ENCODE data around the gene ADARB2. TPM values are rescaled to one million over a fixed set of nuclear protein-coding genes. Genes with fewer than 3 reads are reported as not detected.

ADARB2 gene
- total RNA-seq, 1 experiment from 2014 or later: not detected

- no peak for DNase-seq (ENCODE audit: low read depth)
Observed at GRCh38 chr10:1152386-1153250, 584.7 kb downstream of the ADARB2 start.

GRCh38 chr10:1151076-1152033 is 586.0 kb downstream of the ADARB2 start:
- DNase-seq (ENCODE audit: low read depth): peak; percentile 18

GRCh38 chr10:1150638-1150955 is 586.7 kb downstream of the ADARB2 start:
- no peak for DNase-seq (ENCODE audit: low read depth)

GRCh38 chr10:1149793-1150637 is 587.3 kb downstream of the ADARB2 start:
- peak; percentile 13 for DNase-seq (ENCODE audit: low read depth)

GRCh38 chr10:1148855-1149605 is 588.3 kb downstream of the ADARB2 start:
- DNase-seq (ENCODE audit: low read depth): no peak

- no peak for DNase-seq (ENCODE audit: low read depth)
Observed at GRCh38 chr10:1147810-1148209, 589.5 kb downstream of the ADARB2 start.

GRCh38 chr10:1142596-1142995 is 594.7 kb downstream of the ADARB2 start:
- no peak for DNase-seq (ENCODE audit: low read depth)

- no peak for DNase-seq (ENCODE audit: low read depth)
Observed at GRCh38 chr10:1141701-1142100, 595.6 kb downstream of the ADARB2 start.

GRCh38 chr10:1141261-1141660 is 596.1 kb downstream of the ADARB2 start:
- no peak for DNase-seq (ENCODE audit: low read depth)

GRCh38 chr10:1138529-1138928 is 598.8 kb downstream of the ADARB2 start:
- DNase-seq (ENCODE audit: low read depth): no peak

- DNase-seq (ENCODE audit: low read depth): no peak
Observed at GRCh38 chr10:1137499-1138163, 599.7 kb downstream of the ADARB2 start.

- no peak for DNase-seq (ENCODE audit: low read depth)
Observed at GRCh38 chr10:1136268-1136667, 601.1 kb downstream of the ADARB2 start.

GRCh38 chr10:1134156-1134555 is 603.2 kb downstream of the ADARB2 start:
- no peak for DNase-seq (ENCODE audit: low read depth)

GRCh38 chr10:1133495-1134045 is 603.8 kb downstream of the ADARB2 start:
- no peak for DNase-seq (ENCODE audit: low read depth)

GRCh38 chr10:1132584-1132983 is 604.7 kb downstream of the ADARB2 start:
- DNase-seq (ENCODE audit: low read depth): no peak

- DNase-seq (ENCODE audit: low read depth): no peak
Observed at GRCh38 chr10:1130995-1131790, 606.1 kb downstream of the ADARB2 start.

- no peak for DNase-seq (ENCODE audit: low read depth)
Observed at GRCh38 chr10:1130226-1130625, 607.1 kb downstream of the ADARB2 start.

- DNase-seq (ENCODE audit: low read depth): no peak
Observed at GRCh38 chr10:1128649-1129048, 608.7 kb downstream of the ADARB2 start.

GRCh38 chr10:1128115-1128514 is 609.2 kb downstream of the ADARB2 start:
- no peak for DNase-seq (ENCODE audit: low read depth)
